CD14-positive monocyte (primary cell): Measurements from ENCODE around the gene MYO5C. TPM values are rescaled to one million over a fixed set of nuclear protein-coding genes. Genes with fewer than 3 reads are reported as not detected.

Source experiments
- DNase-seq, 3 donors: peaks; one replicate each; pipeline ENCODE4 v3.0.0-alpha.2; 2011 to 2022
- H2AFZ ChIP-seq: 2 replicates; pipeline ENCODE4 v1.6.0; 2012; ENCODE audit warnings: mild to moderate bottlenecking, low read depth, low read length, inconsistent platforms; ENCODE audit not compliant: insufficient read depth, poor library complexity, severe bottlenecking
- H3K27ac ChIP-seq, 2 donors: 1 replicate in 1 of 2; 2 replicates in 1 of 2; pipeline ENCODE4 v1.5.1; 2012 to 2013; ENCODE audit warnings: low read length in 2 of 2, control low read depth in 1 of 2, inconsistent platforms in 1 of 2, low read depth in 1 of 2, mild to moderate bottlenecking in 1 of 2
- H3K27me3 ChIP-seq, 2 donors: one replicate each; pipeline versions ENCODE4 v1.6.0 to v1.6.1; 2011 to 2013; ENCODE audit warnings: low read length in 2 of 2; ENCODE audit not compliant: control insufficient read depth in 2 of 2, insufficient read depth in 2 of 2
- H3K36me3 ChIP-seq, 2 donors: replicated peaks in 1 of 2; 1 replicate in 1 of 2; 2 replicates in 1 of 2; pipeline versions ENCODE4 v1.5.1 to v1.6.1; 2012 to 2013; ENCODE audit warnings: low read length in 2 of 2, control low read depth in 1 of 2, inconsistent platforms in 1 of 2, mild to moderate bottlenecking in 1 of 2; ENCODE audit not compliant: insufficient read depth in 2 of 2, control insufficient read depth in 1 of 2
- H3K4me1 ChIP-seq, 2 donors: 1 replicate in 1 of 2; 2 replicates in 1 of 2; pipeline versions ENCODE4 v1.5.1 to v1.6.1; 2012 to 2013; ENCODE audit warnings: low read length in 2 of 2, control low read depth in 1 of 2, inconsistent platforms in 1 of 2, mild to moderate bottlenecking in 1 of 2, moderate library complexity in 1 of 2; ENCODE audit not compliant: insufficient read depth in 2 of 2, control insufficient read depth in 1 of 2
- H3K4me2 ChIP-seq: replicated peaks from 2 replicates; pipeline ENCODE3; 2012; ENCODE audit warnings: low read length, moderate library complexity, mild to moderate bottlenecking; ENCODE audit not compliant: poor library complexity, severe bottlenecking; ENCODE audit errors: extremely low read depth
- H3K4me3 ChIP-seq, 3 experiments: fragments of 200-600 bp in 1 of 3; sonication (generic) in 1 of 3; replicated peaks in 1 of 3; 1 replicate in 2 of 3; 2 replicates in 1 of 3; pipeline ENCODE4 v1.5.1; 2011 to 2013; ENCODE audit warnings: low read length in 3 of 3, mild to moderate bottlenecking in 3 of 3, control low read depth in 2 of 3, low read depth in 2 of 3, inconsistent platforms in 1 of 3, moderate library complexity in 1 of 3
- H3K79me2 ChIP-seq: 2 replicates; pipeline ENCODE4 v1.6.0; 2012; ENCODE audit warnings: mild to moderate bottlenecking, control low read depth, inconsistent platforms, low read length, moderate library complexity; ENCODE audit not compliant: insufficient read depth
- H3K9ac ChIP-seq: 2 replicates; pipeline ENCODE4 v1.6.0; 2017; ENCODE audit warnings: low read length, mild to moderate bottlenecking; ENCODE audit not compliant: insufficient read depth, poor library complexity, severe bottlenecking
- H3K9me3 ChIP-seq, 2 donors: replicated peaks in 1 of 2; 1 replicate in 1 of 2; 2 replicates in 1 of 2; pipeline versions ENCODE4 v1.5.1 to v1.6.1; 2012 to 2013; ENCODE audit warnings: low read length in 2 of 2, control low read depth in 1 of 2; ENCODE audit not compliant: control insufficient read depth in 1 of 2, insufficient read depth in 1 of 2
- H4K20me1 ChIP-seq: 2 replicates; pipeline ENCODE4 v1.6.0; 2012; ENCODE audit warnings: mild to moderate bottlenecking, low read length, control low read depth, moderate library complexity; ENCODE audit not compliant: insufficient read depth
- H3K27ac Mint-ChIP-seq, 7 donors: one replicate each; pipeline ENCODE4 v1.8.0; 2020; ENCODE audit warnings: mild to moderate bottlenecking in 7 of 7, mixed read lengths in 7 of 7, moderate library complexity in 6 of 7, inconsistent platforms in 2 of 7
- H3K27me3 Mint-ChIP-seq, 3 donors: one replicate each; pipeline ENCODE4 v1.8.0; 2021 to 2022; ENCODE audit warnings: low read depth in 3 of 3, mild to moderate bottlenecking in 3 of 3, mixed read lengths in 3 of 3, moderate library complexity in 3 of 3, inconsistent platforms in 1 of 3
- H3K36me3 Mint-ChIP-seq, 2 donors: one replicate each; pipeline ENCODE4 v1.8.0; 2020; ENCODE audit warnings: mixed read lengths in 2 of 2, inconsistent platforms in 1 of 2, mild to moderate bottlenecking in 1 of 2
- H3K4me1 Mint-ChIP-seq: one replicate; pipeline ENCODE4 v1.8.0; 2020; ENCODE audit warnings: mild to moderate bottlenecking, mixed read lengths
- H3K4me3 Mint-ChIP-seq, 2 donors: one replicate each; pipeline ENCODE4 v1.8.0; 2020; ENCODE audit warnings: mild to moderate bottlenecking in 2 of 2, mixed read lengths in 2 of 2, moderate library complexity in 1 of 2
- H3K9me3 Mint-ChIP-seq, 7 donors: one replicate each; pipeline ENCODE4 v1.8.0; 2020 to 2022; ENCODE audit warnings: mixed read lengths in 7 of 7, mild to moderate bottlenecking in 6 of 7, moderate library complexity in 6 of 7, inconsistent platforms in 2 of 7
- CTCF ChIP-seq: fragments of 200-600 bp; IDR thresholded peaks from one replicate; pipeline ENCODE4 v1.8.0; 2022; ENCODE audit warnings: antibody characterized with exemption, mild to moderate bottlenecking
- WGBS: methylation state at CpG from one replicate; pipeline ENCODE4 v1.1.5; 2013; ENCODE audit warnings: missing lambda C conversion rate; ENCODE audit not compliant: insufficient coverage; 5-methylcytosine and 5-hydroxymethylcytosine counted together
- intact Hi-C, 2 donors: fragments of 100-400 bp; cut with micrococcal nuclease; formaldehyde crosslinking; loops; one replicate each; pipeline versions ENCODE4 v1.15.0 to v1.15.1; 2023
- polyA plus RNA-seq, 3 donors: library from polyadenylated mRNA; depleted of rRNA in 1 of 3; unstranded in 2 of 3; stranded (reverse) in 1 of 3; fragments of 300-500 nt in 2 of 3; fragments of >200 nt in 1 of 3; fragmentation: Illumina TruSeq in 2 of 3; gene quantifications; 1 replicate in 2 of 3; 2 replicates in 1 of 3; pipeline ENCODE4 v1.2.3, GENCODE V29; 2012 to 2021

The MYO5C gene
- polyA plus RNA-seq, 3 donors = 0.20 TPM; not detected in 2

- Mint-ChIP-seq H3K27ac (peak overlapping the region in 1 of 7 donors; percentile 26), H3K4me1 (peaks cover 36% of the 10 kb centered on the region), H3K27me3 (peaks cover 0 to 4% (median 3%) of the 10 kb centered on the region in 3 donors), H3K4me3 (no peak overlapping the region), H3K9me3 (peaks cover 0 to 2% (median 0%) of the 10 kb centered on the region in 7 donors), H3K36me3 (peaks cover 0 to 2% of the 10 kb centered on the region in 2 donors)
- no peak overlapping the region for H3K4me2 ChIP-seq
- no peaks in the 10 kb centered on the region for H3K36me3 ChIP-seq
- WGBS = 100% methylated on average over 5 of the region's 8 CpGs
- no peak overlapping the region for H3K9ac ChIP-seq
- H3K27me3 ChIP-seq = no peaks in the 10 kb centered on the region
- peaks cover 27 to 43% of the 10 kb centered on the region in 2 donors for H3K4me1 ChIP-seq
- no peak for TF ChIP-seq CTCF
- no peak for DNase-seq
- intact Hi-C loops = no loop called here
- H4K20me1 ChIP-seq = no peaks in the 10 kb centered on the region
- H3K9me3 ChIP-seq = no peaks in the 10 kb centered on the region
- no peak overlapping the region for H3K4me3 ChIP-seq
- H2AFZ ChIP-seq = no peak overlapping the region
- no peak overlapping the region for H3K27ac ChIP-seq
- H3K79me2 ChIP-seq = no peaks in the 10 kb centered on the region
These were observed 44.3 kb downstream of the MYO5C start for GRCh38 chr15:52251144-52251860.

GRCh38 chr15:52247461-52247860, 48.1 kb downstream of the MYO5C start:
- no CpG with 5 or more reads among the region's 7 CpGs for WGBS
- DNase-seq = peak in 1 of 3 donors; percentile 14
- H3K4me3 Mint-ChIP-seq = peak overlapping the region in 1 of 2 donors; percentile 75
- no peak for TF ChIP-seq CTCF
- intact Hi-C loops = no loop called here
- Histone ChIP-seq H3K27me3 (no peaks in the 10 kb centered on the region), H4K20me1 (no peaks in the 10 kb centered on the region), H3K4me2 (peak overlapping the region; percentile 36), H3K9me3 (no peaks in the 10 kb centered on the region), H3K36me3 (no peaks in the 10 kb centered on the region), H3K79me2 (no peaks in the 10 kb centered on the region), H3K27ac (peak overlapping the region in 1 of 2 donors; percentile 82), H3K9ac (no peak overlapping the region), H3K4me1 (peaks cover 32 to 45% of the 10 kb centered on the region in 2 donors), H2AFZ (peak overlapping the region; percentile 70), H3K4me3 (peak overlapping the region in 1 of 3 experiments; percentile 12)
- peaks cover 0 to 8% (median 2%) of the 10 kb centered on the region in 3 donors for H3K27me3 Mint-ChIP-seq
- H3K27ac Mint-ChIP-seq = peak overlapping the region; percentile 59 to 91 (median 82)
- peaks cover 0 to 2% of the 10 kb centered on the region in 2 donors for H3K36me3 Mint-ChIP-seq
- H3K9me3 Mint-ChIP-seq = peaks cover 0 to 2% (median 0%) of the 10 kb centered on the region in 7 donors
- H3K4me1 Mint-ChIP-seq = peaks cover 43% of the 10 kb centered on the region
